Neural cell (in vitro differentiated cells): ENCODE data around the gene TMEM123. TPM values are rescaled to one million over a fixed set of nuclear protein-coding genes. Genes with fewer than 3 reads are reported as not detected.

Source experiments
- H2AFZ ChIP-seq: fragments of 200-600, 300-800 bp; sonication (generic), shearing (Covaris generic); 2 replicates; pipeline ENCODE4 v1.6.0; 2014; ENCODE audit warnings: low read depth, mild to moderate bottlenecking, antibody characterized with exemption, low read length, moderate library complexity
- H3F3A ChIP-seq: fragments of 200-600 bp; shearing (Covaris generic); 2 replicates; pipeline ENCODE4 v1.6.1; 2016; ENCODE audit warnings: mild to moderate bottlenecking, moderate library complexity, mixed read lengths, antibody characterized with exemption, low read length; ENCODE audit not compliant: insufficient read depth, poor library complexity, severe bottlenecking
- H3K27ac ChIP-seq: fragments of 200-600, 300-800 bp; sonication (generic), shearing (Covaris generic); 2 replicates; pipeline ENCODE4 v1.5.1; 2014; ENCODE audit warnings: mild to moderate bottlenecking, low read length, moderate library complexity
- H3K27me3 ChIP-seq: fragments of 300-800, 200-600 bp; sonication (generic), shearing (Covaris generic); 2 replicates; pipeline ENCODE4 v1.6.0; 2014; ENCODE audit warnings: mild to moderate bottlenecking, low read depth, low read length, moderate library complexity; ENCODE audit not compliant: insufficient read depth
- H3K36me3 ChIP-seq: fragments of 300-800, 200-600 bp; sonication (generic), shearing (Covaris generic); 2 replicates; pipeline ENCODE4 v1.5.1; 2014; ENCODE audit warnings: mild to moderate bottlenecking, antibody characterized with exemption, low read length, moderate library complexity; ENCODE audit not compliant: insufficient read depth
- H3K4me2 ChIP-seq: fragments of 300-800, 200-600 bp; sonication (generic), shearing (Covaris generic); 2 replicates; pipeline ENCODE4 v1.6.0; 2014; ENCODE audit warnings: mild to moderate bottlenecking, low read length
- H3K4me3 ChIP-seq: fragments of 300-800, 200-600 bp; sonication (generic), shearing (Covaris generic); 2 replicates; pipeline ENCODE4 v1.5.1; 2014; ENCODE audit warnings: mild to moderate bottlenecking, low read length, moderate library complexity
- H3K79me2 ChIP-seq: fragments of 200-600 bp; shearing (Covaris generic); replicated peaks from 2 replicates; pipeline ENCODE4 v1.6.0; 2014; ENCODE audit warnings: mild to moderate bottlenecking, low read length, moderate library complexity; ENCODE audit not compliant: insufficient read depth
- H3K9ac ChIP-seq: fragments of 300-800, 200-600 bp; sonication (generic), shearing (Covaris generic); 2 replicates; pipeline ENCODE4 v1.6.1; 2016; ENCODE audit warnings: mild to moderate bottlenecking, low read length, mixed read lengths
- H3K9me2 ChIP-seq: fragments of 200-600 bp; shearing (Covaris generic); 2 replicates; pipeline ENCODE4 v1.6.1; 2016; ENCODE audit warnings: mild to moderate bottlenecking, low read length, mixed read lengths; ENCODE audit not compliant: insufficient read depth
- H3K9me3 ChIP-seq: fragments of 200-600, 300-800 bp; sonication (generic), shearing (Covaris generic); 2 replicates; pipeline ENCODE4 v1.6.1; 2016; ENCODE audit warnings: mild to moderate bottlenecking, mixed run types, low read length, moderate library complexity, mixed read lengths
- H4K20me1 ChIP-seq: fragments of 200-600 bp; shearing (Covaris generic); 2 replicates; pipeline ENCODE4 v1.6.1; 2016; ENCODE audit warnings: mild to moderate bottlenecking, mixed run types; ENCODE audit not compliant: insufficient read depth
- CTCF ChIP-seq: fragments of 450-650 bp; IDR thresholded peaks from 2 replicates; pipeline ENCODE4 v1.5.1; 2014; ENCODE audit warnings: antibody characterized with exemption, mild to moderate bottlenecking, moderate library complexity; ENCODE audit not compliant: poor library complexity, severe bottlenecking
- EP300 ChIP-seq: fragments of 450-650 bp; conservative IDR thresholded peaks from 2 replicates; pipeline ENCODE4 v1.6.1; 2014; ENCODE audit warnings: antibody characterized with exemption, mild to moderate bottlenecking, moderate library complexity; ENCODE audit not compliant: poor library complexity, severe bottlenecking
- EZH2 ChIP-seq: fragments of 200-600, 300-800 bp; shearing (Covaris generic), sonication (generic); IDR thresholded peaks from 2 replicates; pipeline ENCODE4 v1.6.1; 2014; ENCODE audit warnings: antibody characterized with exemption, low read length, borderline replicate concordance, mild to moderate bottlenecking; ENCODE audit not compliant: insufficient read depth, poor library complexity, severe bottlenecking
- MXI1 ChIP-seq: fragments of 450-650 bp; conservative IDR thresholded peaks from 2 replicates; pipeline ENCODE4 v1.6.1; 2014; ENCODE audit warnings: antibody characterized with exemption, mild to moderate bottlenecking; ENCODE audit not compliant: poor library complexity, severe bottlenecking
- POLR2AphosphoS5 ChIP-seq: IDR thresholded peaks from 2 replicates; pipeline ENCODE4 v1.6.1; 2012
- RAD21 ChIP-seq: fragments of 450-650 bp; conservative IDR thresholded peaks from 2 replicates; pipeline ENCODE4 v1.6.1; 2014; ENCODE audit warnings: antibody characterized with exemption, mild to moderate bottlenecking, moderate library complexity
- REST ChIP-seq: IDR thresholded peaks from 2 replicates; pipeline ENCODE4 v1.6.1; 2012; ENCODE audit warnings: borderline replicate concordance
- SMC3 ChIP-seq: fragments of 450-650 bp; conservative IDR thresholded peaks from 2 replicates; pipeline ENCODE4 v1.6.1; 2014; ENCODE audit warnings: antibody characterized with exemption, mild to moderate bottlenecking, moderate library complexity; ENCODE audit not compliant: poor library complexity
- TAF1 ChIP-seq: IDR thresholded peaks from 2 replicates; pipeline ENCODE4 v1.6.1; 2012; ENCODE audit warnings: low read depth
- polyA plus RNA-seq: library from polyadenylated mRNA; depleted of rRNA; stranded (reverse); fragments of >200 nt; gene quantifications from 2 replicates; pipeline ENCODE4 v1.2.3, GENCODE V29; 2014

The TMEM123 gene
- polyA plus RNA-seq, 1 donor from 2014 or later: 7.7 TPM

GRCh38 chr11:102462610-102463009 is 10.0 kb upstream of the TMEM123 start:
- H3K9me2 ChIP-seq: no peaks in the 10 kb centered on the region
- no peaks in the 10 kb centered on the region for H3F3A ChIP-seq
- no peaks in the 10 kb centered on the region for H3K36me3 ChIP-seq
- no peak for TF ChIP-seq MXI1
- no peak for TF ChIP-seq REST
- no peaks in the 10 kb centered on the region for H3K9me3 ChIP-seq
- H3K79me2 ChIP-seq: no peaks in the 10 kb centered on the region
- no peaks in the 10 kb centered on the region for H3K27me3 ChIP-seq
- no peak overlapping the region for H2AFZ ChIP-seq
- no peak overlapping the region for H3K27ac ChIP-seq
- H3K9ac ChIP-seq: no peak overlapping the region
- H3K4me2 ChIP-seq: no peak overlapping the region
- no peaks in the 10 kb centered on the region for H4K20me1 ChIP-seq
- no peak overlapping the region for H3K4me3 ChIP-seq

- H3K36me3 ChIP-seq: no peaks in the 10 kb centered on the region
- H3K9me3 ChIP-seq: no peaks in the 10 kb centered on the region
- TF ChIP-seq RAD21: no peak
- no peak for TF ChIP-seq REST
- TF ChIP-seq POLR2AphosphoS5: no peak
- TF ChIP-seq EZH2: no peak
- TF ChIP-seq CTCF: no peak
- TF ChIP-seq MXI1: no peak
- TF ChIP-seq EP300: no peak
- TF ChIP-seq TAF1: no peak
- TF ChIP-seq SMC3: no peak
- no peak overlapping the region for H2AFZ ChIP-seq
- H3K27me3 ChIP-seq: no peaks in the 10 kb centered on the region
- H3F3A ChIP-seq: no peaks in the 10 kb centered on the region
- no peak overlapping the region for H3K4me3 ChIP-seq
- no peak overlapping the region for H3K27ac ChIP-seq
- no peak overlapping the region for H3K9ac ChIP-seq
- H3K79me2 ChIP-seq: no peaks in the 10 kb centered on the region
- no peaks in the 10 kb centered on the region for H3K9me2 ChIP-seq
- H3K4me2 ChIP-seq: no peak overlapping the region
- H4K20me1 ChIP-seq: no peaks in the 10 kb centered on the region
Measured at GRCh38 chr11:102459393-102459792, 6.8 kb upstream of the TMEM123 start.
